GM18508 (cell line): Measurements from ENCODE around the gene IL18RAP.
A peak's percentile ranks its signal among the peaks of the same experiment; 100 is the strongest.

Source experiments
- ATAC-seq: cut with Tn5 transposase; IDR thresholded peaks from one replicate; pipeline ENCODE4 v1.9.1; 2021; ENCODE audit warnings: moderate number of reproducible peaks; ENCODE audit not compliant: insufficient read depth, unreplicated experiment

Gene IL18RAP

DNA sequence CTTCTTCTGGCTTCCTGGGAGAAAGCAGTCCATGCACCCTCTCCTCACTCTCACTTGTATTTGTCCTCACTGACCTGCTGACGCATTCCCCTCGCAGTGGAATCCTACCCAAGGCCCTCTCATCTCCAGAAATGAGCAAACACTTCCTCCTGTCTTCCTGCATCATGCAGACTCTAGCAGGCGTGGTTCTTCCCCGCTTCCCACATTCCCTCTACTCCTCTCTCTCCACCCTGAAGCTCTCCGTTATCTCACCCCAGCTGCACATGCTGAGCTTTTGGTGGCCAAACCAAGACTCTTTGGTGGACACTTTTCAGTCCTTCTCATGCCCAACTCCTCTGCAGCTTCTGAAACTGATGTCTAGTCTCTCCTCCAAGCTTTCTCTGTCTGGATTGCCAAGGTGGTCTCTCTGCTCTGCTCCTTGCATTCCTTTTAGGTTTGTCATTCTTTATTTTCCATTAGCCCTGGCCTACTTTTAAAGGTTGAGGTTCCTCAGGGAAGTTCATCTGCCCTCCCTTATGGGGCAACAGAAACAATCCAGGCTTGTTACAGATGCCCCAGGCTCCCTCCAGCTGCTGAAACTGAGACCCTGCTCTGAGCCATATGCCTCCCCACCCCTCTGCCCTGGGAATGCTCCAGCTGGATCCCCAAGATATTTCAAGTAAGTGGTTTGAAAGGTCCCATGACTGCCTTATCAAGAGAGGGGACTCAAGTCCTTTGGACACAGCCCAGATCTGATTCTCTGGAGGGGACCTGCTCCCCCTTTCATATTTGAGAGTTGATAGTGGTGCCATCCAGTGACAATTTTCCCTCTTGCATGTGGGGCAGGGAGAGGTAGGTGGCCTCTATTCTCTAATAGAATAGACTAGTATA is 835 bp upstream of the IL18RAP start:
- no peak for ATAC-seq

GRCh38 chr2:102423368-102423767 is 408 bp downstream of the IL18RAP start:
- ATAC-seq, result no peak

GRCh38 chr2:102424754-102425153 is 1.8 kb downstream of the IL18RAP start:
- ATAC-seq, result peak; percentile 87

- no peak for ATAC-seq
Observed at GRCh38 chr2:102425441-102426132, 2.6 kb downstream of the IL18RAP start.

GRCh38 chr2:102427249-102427648 is 4.3 kb downstream of the IL18RAP start:
- ATAC-seq, result no peak

DNA sequence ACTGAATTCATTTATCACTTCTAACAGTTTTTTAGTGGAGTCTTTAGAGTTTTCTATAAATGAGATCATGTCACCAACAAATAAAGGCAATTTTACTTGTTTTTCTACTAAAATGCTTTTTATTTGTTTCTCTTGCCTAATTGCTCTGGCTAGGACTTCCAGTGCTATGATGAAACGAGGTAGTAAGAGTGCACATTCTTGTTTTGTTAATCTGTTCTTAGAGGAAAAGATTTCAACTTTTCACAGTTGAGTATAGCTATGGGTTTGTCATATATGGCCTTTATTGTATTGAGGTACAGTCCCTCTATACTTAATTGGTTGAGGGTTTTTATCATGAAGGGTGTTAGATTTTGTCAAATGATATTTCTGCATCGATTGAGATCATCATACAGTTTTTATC is 5.6 kb downstream of the IL18RAP start:
- ATAC-seq, result no peak

DNA sequence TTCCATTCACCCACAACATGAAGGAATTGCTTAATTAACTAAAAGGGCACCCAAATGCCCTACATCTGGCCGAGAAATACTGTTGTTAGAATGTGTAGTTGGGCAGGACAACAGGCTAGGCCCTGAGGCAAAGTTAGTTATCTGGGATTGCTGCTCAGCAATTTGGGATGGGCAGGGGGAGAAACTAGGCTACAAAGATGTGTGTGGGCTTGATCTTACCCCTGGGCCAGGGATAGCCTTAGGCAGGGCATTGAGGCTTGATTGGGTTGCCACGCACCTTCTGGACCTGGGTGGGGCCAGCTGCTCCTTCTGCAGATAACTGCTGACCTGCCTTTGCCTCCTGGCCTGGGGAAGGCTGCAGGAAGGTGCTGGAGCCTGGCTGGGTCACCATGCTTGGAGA is 9.4 kb downstream of the IL18RAP start:
- ATAC-seq, result no peak

DNA sequence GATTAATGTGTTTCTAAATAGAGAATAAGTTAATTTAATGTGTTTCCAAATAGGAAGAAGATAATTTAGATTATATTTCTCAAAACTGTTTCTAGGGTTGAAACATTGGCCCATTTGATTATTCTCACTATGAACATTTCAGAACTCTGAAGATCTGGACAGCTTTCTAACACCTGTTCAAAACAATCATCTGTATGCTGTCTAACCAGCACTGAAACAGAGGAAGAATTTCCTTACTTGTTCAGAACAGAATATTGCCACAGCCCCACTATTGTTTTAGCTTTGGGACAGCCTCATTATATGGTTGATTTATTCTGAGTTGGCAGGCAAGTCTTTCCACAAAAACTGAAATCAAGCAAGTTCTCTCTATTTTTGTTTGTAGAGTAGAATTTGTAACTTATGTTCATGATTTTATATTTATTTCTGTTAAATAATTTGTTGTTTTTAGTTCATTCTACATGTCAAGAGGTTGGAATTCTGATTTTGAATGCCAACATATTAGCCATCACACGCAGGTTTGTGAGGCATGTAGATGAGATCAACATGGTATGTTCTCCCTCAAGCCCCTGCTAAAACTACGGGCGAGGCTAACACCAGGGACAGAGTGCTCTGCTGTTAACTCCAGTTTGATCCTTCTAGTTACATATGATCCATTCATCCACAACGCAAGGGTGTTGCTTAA is 11.2 kb downstream of the IL18RAP start:
- ATAC-seq, result no peak

DNA sequence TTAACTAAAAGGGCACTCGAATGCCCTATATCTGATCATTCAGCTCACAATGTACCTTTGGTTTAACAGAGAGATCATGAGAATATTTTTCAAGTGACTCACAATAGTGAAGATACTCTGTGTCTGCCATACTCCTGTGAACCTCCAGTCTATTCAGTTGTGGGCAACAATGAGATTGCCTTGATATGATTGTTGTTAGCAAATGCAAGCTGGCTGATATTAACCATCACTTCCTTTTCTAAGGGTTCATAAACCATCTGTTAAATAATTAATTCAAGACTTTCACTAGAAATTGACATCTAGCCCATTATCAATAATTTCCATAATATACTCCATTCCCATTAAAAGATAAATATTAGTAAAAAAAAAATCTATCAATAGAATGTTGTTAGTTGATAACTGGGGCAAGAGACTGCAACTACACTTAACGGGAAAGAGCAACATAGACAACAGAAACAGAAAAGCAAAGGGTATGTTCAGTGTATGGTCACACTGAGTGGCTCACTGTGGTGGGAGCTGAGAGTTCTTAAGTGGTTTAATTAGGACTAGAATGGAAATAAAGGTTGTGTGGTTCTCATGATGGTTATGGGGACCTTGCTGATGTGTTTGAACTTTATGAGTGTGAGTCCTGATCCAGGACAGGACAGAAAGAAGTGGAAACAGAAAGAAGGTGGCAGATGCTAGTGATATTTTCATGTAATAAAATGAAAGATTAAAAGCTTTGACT is 11.9 kb downstream of the IL18RAP start:
- ATAC-seq, result peak; percentile 41

GRCh38 chr2:102435741-102436140 is 12.8 kb downstream of the IL18RAP start:
- ATAC-seq, result no peak

DNA sequence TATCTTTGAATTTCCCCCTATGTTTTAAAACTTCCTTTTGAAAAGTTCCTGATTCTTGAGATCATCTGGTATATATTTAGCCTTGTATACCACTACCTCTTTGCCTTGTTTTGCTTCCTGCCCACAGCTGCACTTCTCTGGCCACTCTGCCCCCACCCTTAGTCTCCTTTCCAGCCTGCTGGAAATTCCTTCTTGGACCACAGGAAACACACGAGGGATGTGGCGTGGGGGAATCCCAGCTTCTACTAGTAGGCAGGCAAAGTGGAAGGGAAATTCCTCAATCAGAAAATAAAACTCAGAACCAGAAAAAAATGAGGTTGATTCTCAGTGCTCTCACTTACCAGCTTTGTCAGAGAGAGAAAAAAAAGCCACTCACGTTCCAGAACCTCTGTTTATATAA is 13.4 kb downstream of the IL18RAP start:
- no peak for ATAC-seq

- no peak for ATAC-seq
Observed at GRCh38 chr2:102437122-102437521, 14.2 kb downstream of the IL18RAP start.

DNA sequence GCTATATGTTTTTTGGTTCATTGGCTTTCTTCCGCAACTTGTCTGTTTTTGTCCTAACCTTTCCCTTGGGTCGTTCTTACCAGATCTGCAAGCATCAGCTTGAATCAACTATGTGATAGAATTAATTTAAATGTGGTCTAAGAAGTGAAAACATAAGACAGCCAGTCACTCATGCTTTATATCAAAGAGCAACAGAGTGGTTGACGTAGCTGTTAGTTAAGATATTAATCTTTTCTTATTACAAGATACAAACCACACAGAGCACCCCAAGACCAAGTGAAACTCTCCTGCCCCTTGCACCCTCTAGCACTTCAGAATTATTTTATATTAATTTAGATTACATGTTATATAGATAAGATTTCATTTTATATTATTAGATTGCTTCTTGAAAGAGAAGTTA is 15.2 kb downstream of the IL18RAP start:
- no peak for ATAC-seq

GRCh38 chr2:102438578-102438977 is 15.6 kb downstream of the IL18RAP start:
- no peak for ATAC-seq

DNA sequence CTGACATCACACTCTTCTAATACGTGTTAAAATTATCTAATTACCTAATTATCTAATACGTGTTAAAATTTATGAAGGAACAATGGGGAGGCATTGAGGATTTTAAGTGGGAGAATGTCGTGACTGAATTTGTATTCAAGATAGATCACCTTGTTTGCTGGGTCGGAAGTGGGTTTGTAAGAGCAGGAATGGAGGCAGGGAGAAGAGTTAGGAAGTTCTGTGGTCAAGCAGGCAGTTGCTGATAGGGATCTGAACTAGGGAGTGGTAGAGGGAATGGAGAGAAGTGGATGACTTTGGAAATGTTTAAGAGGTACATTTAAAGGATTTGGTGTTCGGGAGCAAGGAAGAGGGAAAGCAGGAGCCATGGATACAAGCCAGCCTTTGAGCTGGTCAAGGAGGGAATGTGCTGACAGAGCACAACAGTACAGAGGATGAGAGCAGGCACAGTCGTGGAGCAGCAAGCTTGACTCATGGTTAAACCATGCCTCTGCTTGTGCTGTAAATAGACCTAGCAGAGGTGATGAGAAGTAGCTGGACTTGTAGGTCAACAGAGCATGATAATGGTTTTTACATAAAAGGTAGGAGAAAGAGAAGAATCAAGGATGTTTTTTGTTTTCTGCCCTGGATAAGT is 16.2 kb downstream of the IL18RAP start:
- ATAC-seq, result no peak

DNA sequence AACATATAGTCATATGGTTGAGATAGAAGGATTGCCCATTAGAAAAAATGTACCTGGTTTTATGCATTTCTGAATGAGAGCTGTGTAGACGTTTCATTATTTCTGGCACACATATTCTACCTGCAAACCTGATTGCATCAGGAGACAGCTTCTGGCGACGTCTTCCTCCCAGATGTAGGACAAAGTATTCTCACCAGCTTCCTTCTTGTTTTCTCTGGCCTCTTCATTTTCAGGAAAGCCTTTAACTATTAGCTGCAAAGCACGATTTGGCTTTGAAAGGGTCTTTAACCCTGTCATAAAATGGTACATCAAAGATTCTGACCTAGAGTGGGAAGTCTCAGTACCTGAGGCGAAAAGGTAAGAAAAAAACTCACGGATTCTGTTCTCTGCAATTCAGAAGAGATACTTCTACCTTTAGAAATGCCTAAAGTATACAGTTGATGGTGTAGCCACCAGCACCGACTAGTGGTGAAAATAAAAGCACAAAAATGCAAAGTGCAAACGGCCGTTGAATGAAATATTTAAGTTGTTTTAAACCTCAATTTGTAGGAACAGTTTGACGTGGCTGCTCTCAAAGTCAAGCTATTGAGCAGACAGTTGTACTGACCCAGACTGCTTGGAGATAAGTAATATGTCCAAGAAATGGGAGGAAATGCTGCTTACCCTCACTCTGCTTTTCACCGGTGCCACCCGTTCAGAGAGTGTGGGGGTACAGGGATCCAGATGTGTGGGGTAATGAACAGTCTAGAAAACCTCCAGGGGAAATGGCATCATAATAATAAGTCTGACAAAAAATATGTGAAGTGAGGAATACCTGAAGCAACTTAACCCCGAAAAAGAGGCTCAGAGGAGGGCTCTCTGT is 20.2 kb downstream of the IL18RAP start:
- ATAC-seq, result no peak

GRCh38 chr2:102444233-102444632 is 21.3 kb downstream of the IL18RAP start:
- no peak for ATAC-seq

GRCh38 chr2:102446936-102447335 is 24.0 kb downstream of the IL18RAP start:
- no peak for ATAC-seq

GRCh38 chr2:102449370-102449974 is 26.5 kb downstream of the IL18RAP start:
- ATAC-seq, result no peak
